HFF-Myc (cell line): Measurements from ENCODE around the gene TXNRD2.

Experiments used
- DNase-seq: peaks from one replicate; pipeline ENCODE4 v3.0.0-alpha.2; 2011; ENCODE audit warnings: low read depth; ENCODE audit errors: extremely low read depth
- H3K4me3 ChIP-seq: replicated peaks from 2 replicates; pipeline ENCODE4 v1.5.1; 2011; ENCODE audit warnings: low read depth, mild to moderate bottlenecking, control low read depth, low read length
- TF ChIP-seq, protein P1 (sequence below): IDR thresholded peaks from 2 replicates; pipeline ENCODE4 v1.5.1; 2012; ENCODE audit warnings: mild to moderate bottlenecking, low read depth, low read length, control low read depth; ENCODE audit errors: missing control alignments

The TXNRD2 gene

DNA sequence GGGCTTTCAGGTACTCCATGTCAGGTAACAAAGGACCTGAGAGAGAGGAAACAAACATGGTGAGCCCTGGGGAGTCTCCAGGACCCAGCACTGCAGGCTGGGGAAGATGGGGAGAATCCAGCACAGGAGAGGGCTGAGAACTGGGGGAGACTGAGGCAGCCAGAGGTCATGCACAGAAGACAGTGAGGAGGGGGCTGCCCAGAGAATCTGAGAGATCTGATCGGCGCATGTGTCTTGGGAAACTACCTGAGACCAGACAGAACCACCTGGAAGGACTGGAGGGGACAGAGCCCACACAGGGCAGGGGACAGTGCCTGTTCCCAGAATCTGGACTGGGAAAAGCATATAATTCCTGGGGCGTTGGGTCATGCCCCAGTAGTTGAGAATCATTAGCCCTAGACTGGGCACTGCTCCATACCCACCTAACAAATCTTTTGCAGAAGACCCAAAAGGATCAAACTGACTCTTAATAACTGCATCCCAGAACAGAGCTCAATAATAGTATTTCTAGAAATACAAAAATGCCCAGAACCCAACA lies 20.0 kb downstream of the TXNRD2 start:
- no peak for DNase-seq
- no peak overlapping the region for H3K4me3 ChIP-seq
- TF ChIP-seq, protein P1, sequence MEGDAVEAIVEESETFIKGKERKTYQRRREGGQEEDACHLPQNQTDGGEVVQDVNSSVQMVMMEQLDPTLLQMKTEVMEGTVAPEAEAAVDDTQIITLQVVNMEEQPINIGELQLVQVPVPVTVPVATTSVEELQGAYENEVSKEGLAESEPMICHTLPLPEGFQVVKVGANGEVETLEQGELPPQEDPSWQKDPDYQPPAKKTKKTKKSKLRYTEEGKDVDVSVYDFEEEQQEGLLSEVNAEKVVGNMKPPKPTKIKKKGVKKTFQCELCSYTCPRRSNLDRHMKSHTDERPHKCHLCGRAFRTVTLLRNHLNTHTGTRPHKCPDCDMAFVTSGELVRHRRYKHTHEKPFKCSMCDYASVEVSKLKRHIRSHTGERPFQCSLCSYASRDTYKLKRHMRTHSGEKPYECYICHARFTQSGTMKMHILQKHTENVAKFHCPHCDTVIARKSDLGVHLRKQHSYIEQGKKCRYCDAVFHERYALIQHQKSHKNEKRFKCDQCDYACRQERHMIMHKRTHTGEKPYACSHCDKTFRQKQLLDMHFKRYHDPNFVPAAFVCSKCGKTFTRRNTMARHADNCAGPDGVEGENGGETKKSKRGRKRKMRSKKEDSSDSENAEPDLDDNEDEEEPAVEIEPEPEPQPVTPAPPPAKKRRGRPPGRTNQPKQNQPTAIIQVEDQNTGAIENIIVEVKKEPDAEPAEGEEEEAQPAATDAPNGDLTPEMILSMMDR: no peak

- TF ChIP-seq, protein P1: no peak
- DNase-seq: no peak
- no peak overlapping the region for H3K4me3 ChIP-seq
Measured at GRCh38 chr22:19919701-19920363, 21.8 kb downstream of the TXNRD2 start.

GRCh38 chr22:19918332-19919106 lies 23.1 kb downstream of the TXNRD2 start:
- no peak overlapping the region for H3K4me3 ChIP-seq
- TF ChIP-seq, protein P1: no peak
- DNase-seq: no peak

DNA sequence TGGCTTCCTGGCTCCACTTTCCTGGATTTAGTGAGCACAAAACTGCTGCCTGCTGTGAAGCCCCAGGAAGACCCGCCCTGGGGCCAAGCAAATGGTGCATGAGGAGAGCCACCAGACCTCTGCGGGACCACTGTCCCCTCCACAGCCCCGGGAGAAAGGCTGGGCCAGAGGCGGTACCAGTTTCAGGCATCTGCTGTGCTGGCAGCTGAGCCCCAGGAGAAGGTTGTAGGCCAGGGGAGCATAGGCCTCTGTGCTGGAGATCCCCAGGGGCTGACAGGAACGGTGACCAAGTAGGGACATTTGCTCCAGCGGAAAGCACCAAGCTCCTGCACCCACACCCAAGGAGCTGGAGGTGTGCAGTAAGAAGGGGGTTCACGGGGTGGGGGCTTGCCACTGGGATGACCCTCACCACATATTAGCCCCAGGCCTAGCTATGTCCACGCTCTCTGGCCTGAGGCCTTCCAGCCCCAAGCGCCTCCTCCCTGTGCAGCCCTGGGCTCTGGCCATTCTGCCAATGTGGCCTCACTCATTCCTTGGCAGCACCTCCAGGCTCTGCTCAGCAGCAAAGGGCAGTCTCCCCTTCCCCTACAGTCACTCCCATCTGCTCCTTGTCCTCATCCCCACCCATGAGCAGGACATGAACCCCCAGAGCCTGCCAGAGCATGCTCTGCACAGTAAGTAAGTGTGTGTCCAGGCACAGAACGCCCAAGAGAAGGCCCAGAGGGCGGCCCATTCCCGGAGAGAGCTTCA lies 24.1 kb downstream of the TXNRD2 start:
- no peak overlapping the region for H3K4me3 ChIP-seq
- TF ChIP-seq, protein P1: no peak
- no peak for DNase-seq

DNA sequence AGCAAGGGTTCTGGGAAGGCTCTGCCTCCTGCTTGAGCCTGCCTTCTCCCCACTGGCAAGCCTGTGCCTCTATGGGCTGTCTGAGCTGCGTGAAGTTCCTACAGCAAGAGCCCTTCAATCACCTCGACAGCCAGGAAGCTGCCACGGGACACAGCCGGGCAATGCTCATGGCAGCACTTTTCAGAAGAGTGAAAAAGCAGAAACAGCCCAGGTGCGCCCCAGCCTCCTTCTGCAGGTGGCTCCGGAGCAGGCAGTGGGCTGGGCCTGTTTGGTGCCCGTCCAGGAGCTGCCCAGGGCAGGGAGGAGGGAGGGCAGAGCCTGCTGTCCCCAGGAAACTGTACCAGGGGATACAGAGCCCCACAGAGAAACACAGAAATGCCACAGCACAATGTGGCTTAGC lies 24.7 kb downstream of the TXNRD2 start:
- DNase-seq: no peak
- TF ChIP-seq, protein P1: no peak
- H3K4me3 ChIP-seq: no peak overlapping the region

- no peak overlapping the region for H3K4me3 ChIP-seq
- TF ChIP-seq, protein P1: no peak
- no peak for DNase-seq
Measured at GRCh38 chr22:19916006-19916405, 25.6 kb downstream of the TXNRD2 start.
